ENCODE results near the gene ASIP.

DNA sequence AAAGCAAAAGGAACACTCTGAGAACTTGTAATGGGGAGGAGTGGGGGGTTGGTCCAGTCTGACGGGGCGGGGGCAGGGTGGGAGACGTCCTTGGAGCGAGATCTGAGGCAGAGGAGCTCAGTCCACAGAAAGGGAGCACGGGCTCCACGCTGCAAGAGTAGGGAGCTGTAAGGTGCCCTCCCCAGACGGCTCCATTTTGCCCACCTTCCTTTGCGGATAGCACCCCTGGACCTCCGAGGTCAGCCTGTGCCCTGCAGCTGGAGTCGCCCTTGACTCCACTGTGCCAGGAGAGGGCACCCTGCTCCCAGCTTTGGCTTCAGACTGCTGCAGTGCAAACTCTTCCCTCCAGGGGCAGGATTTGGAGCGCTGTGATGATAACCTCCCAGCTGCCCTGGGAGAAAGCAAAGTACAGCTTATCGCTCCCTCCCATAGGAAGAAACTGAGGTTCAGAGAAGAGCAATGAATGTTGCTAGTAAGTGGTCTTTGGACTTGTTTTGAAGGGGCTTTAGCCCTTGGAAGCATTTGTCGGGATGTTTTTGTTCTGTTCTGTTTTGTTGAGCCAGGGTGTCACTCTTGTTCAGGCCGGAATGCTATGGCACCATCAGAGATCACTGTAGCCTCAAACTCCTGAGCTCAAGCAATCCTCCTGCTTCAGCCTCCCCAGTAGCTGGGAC is 71.5 kb downstream of the ASIP start:
- TF ChIP-seq POLR2AphosphoS5 (IDR thresholded peaks at IDR 0.05; ENCODE audit: low read depth, low read length) (no peak), TAF1 (IDR thresholded peaks at IDR 0.05; ENCODE audit: borderline replicate concordance, insufficient read depth, low read length) (no peak), FOXP2 (optimal IDR thresholded peaks at IDR 0.05; ENCODE audit: borderline replicate concordance, extremely low read depth, extremely low read length, insufficient read depth) (peak; percentile 83), SIN3A (IDR thresholded peaks at IDR 0.05; ENCODE audit: borderline replicate concordance, insufficient read depth, low read length) (no peak)
- TF ChIP-seq, protein P1, sequence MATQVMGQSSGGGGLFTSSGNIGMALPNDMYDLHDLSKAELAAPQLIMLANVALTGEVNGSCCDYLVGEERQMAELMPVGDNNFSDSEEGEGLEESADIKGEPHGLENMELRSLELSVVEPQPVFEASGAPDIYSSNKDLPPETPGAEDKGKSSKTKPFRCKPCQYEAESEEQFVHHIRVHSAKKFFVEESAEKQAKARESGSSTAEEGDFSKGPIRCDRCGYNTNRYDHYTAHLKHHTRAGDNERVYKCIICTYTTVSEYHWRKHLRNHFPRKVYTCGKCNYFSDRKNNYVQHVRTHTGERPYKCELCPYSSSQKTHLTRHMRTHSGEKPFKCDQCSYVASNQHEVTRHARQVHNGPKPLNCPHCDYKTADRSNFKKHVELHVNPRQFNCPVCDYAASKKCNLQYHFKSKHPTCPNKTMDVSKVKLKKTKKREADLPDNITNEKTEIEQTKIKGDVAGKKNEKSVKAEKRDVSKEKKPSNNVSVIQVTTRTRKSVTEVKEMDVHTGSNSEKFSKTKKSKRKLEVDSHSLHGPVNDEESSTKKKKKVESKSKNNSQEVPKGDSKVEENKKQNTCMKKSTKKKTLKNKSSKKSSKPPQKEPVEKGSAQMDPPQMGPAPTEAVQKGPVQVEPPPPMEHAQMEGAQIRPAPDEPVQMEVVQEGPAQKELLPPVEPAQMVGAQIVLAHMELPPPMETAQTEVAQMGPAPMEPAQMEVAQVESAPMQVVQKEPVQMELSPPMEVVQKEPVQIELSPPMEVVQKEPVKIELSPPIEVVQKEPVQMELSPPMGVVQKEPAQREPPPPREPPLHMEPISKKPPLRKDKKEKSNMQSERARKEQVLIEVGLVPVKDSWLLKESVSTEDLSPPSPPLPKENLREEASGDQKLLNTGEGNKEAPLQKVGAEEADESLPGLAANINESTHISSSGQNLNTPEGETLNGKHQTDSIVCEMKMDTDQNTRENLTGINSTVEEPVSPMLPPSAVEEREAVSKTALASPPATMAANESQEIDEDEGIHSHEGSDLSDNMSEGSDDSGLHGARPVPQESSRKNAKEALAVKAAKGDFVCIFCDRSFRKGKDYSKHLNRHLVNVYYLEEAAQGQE (IDR thresholded peaks at IDR 0.05; ENCODE audit: insufficient read depth in 1 of 2, low read depth in 2 of 2, low read length in 2 of 2), result no peak

All from PFSK-1 (cell line).